ENCODE data around the gene CMTM5.

Gene CMTM5

GRCh38 chr14:23358042-23358441 lies 18.8 kb upstream of the CMTM5 start:
- DNase-seq (ENCODE audit: low read depth, low spot score), result no peak

- no peak for DNase-seq (ENCODE audit: low read depth, low spot score)
These were observed 18.2 kb upstream of the CMTM5 start for GRCh38 chr14:23358553-23359166.

- no peak for DNase-seq (ENCODE audit: low read depth, low spot score)
These were observed 17.6 kb upstream of the CMTM5 start for GRCh38 chr14:23359167-23359626.

GRCh38 chr14:23359722-23360447 lies 17.0 kb upstream of the CMTM5 start:
- no peak for DNase-seq (ENCODE audit: low read depth, low spot score)

- DNase-seq (ENCODE audit: low read depth, low spot score), result no peak
These were observed 16.4 kb upstream of the CMTM5 start for GRCh38 chr14:23360496-23360895.

- no peak for DNase-seq (ENCODE audit: low read depth, low spot score)
These were observed 15.5 kb upstream of the CMTM5 start for GRCh38 chr14:23361320-23361719.

GRCh38 chr14:23361763-23362162 lies 15.1 kb upstream of the CMTM5 start:
- no peak for DNase-seq (ENCODE audit: low read depth, low spot score)

GRCh38 chr14:23362200-23362599 lies 14.6 kb upstream of the CMTM5 start:
- no peak for DNase-seq (ENCODE audit: low read depth, low spot score)

- DNase-seq (ENCODE audit: low read depth, low spot score), result no peak
These were observed 12.4 kb upstream of the CMTM5 start for GRCh38 chr14:23364164-23365035.

- DNase-seq (ENCODE audit: low read depth, low spot score), result no peak
These were observed 11.7 kb upstream of the CMTM5 start, which contains the start of gene EFS for GRCh38 chr14:23365036-23365731. EFS (minus strand) TSS chr14:23365172; CDS start chr14:23365025, 147 bp downstream.

GRCh38 chr14:23365732-23366425 lies 11.0 kb upstream of the CMTM5 start:
- peak; percentile 57 for DNase-seq (ENCODE audit: low read depth, low spot score)

- peak; percentile 56 for DNase-seq (ENCODE audit: low read depth, low spot score)
These were observed 10.4 kb upstream of the CMTM5 start for GRCh38 chr14:23366426-23366921.

- no peak for DNase-seq (ENCODE audit: low read depth, low spot score)
These were observed 6.6 kb upstream of the CMTM5 start for GRCh38 chr14:23370221-23370620.

- DNase-seq (ENCODE audit: low read depth, low spot score), result no peak
These were observed 5.0 kb upstream of the CMTM5 start for GRCh38 chr14:23371865-23372264.

- no peak for DNase-seq (ENCODE audit: low read depth, low spot score)
These were observed 4.3 kb upstream of the CMTM5 start, which contains the start of gene IL25 for GRCh38 chr14:23372509-23372908. IL25 (plus strand) TSS chr14:23372809.

GRCh38 chr14:23373041-23373440 lies 3.8 kb upstream of the CMTM5 start:
- no peak for DNase-seq (ENCODE audit: low read depth, low spot score)

GRCh38 chr14:23375527-23376251 lies 1.2 kb upstream of the CMTM5 start:
- no peak for DNase-seq (ENCODE audit: low read depth, low spot score)

GRCh38 chr14:23377198-23377550 lies 328 bp downstream of the CMTM5 start:
- DNase-seq (ENCODE audit: low read depth, low spot score), result no peak

GRCh38 chr14:23377573-23378563 lies 1.0 kb downstream of the CMTM5 start:
- no peak for DNase-seq (ENCODE audit: low read depth, low spot score)

Data from iPS DF 19.7 (cell line).